ENCODE data around the gene FOXK2.

- no peak for TF ChIP-seq EZH2 (IDR thresholded peaks at IDR 0.05; ENCODE audit: borderline replicate concordance, low read depth, low read length, severe bottlenecking)
- TF ChIP-seq POLR2A (IDR thresholded peaks at IDR 0.05; ENCODE audit: low read depth, low read length): no peak
- TF ChIP-seq CTCF (IDR thresholded peaks at IDR 0.05; ENCODE audit: extremely low read depth in 1 of 2, insufficient read depth in 1 of 2, low read depth in 1 of 2, low read length in 2 of 2): no peak
- no peak for TF ChIP-seq POLR2AphosphoS5 (IDR thresholded peaks at IDR 0.05; ENCODE audit: insufficient read depth, low read depth, low read length)
- no peak for TF ChIP-seq GATA2 (IDR thresholded peaks at IDR 0.05; ENCODE audit: insufficient read depth, insufficient read length, low read depth, low read length)
- TF ChIP-seq, protein P1, sequence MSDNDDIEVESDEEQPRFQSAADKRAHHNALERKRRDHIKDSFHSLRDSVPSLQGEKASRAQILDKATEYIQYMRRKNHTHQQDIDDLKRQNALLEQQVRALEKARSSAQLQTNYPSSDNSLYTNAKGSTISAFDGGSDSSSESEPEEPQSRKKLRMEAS (IDR thresholded peaks at IDR 0.05; ENCODE audit: insufficient read depth, insufficient read length): no peak
- TF ChIP-seq JUN (IDR thresholded peaks at IDR 0.05; ENCODE audit: borderline replicate concordance, insufficient read depth, insufficient read length, low read depth): no peak
Observed at GRCh38 chr17:82605939-82606600, 86.5 kb downstream of the FOXK2 start.

Measured in endothelial cell of umbilical vein (primary cell).